Dendritic cell treated with granulocyte-macrophage colony-stimulating factor and Interleukin-4, amounts not matched to agents 40 ng/mL and 50 ng/mL, for 4 days (primary cell): ENCODE data around the gene SGTA.

Experiments used
- H3K27ac Mint-ChIP-seq: one replicate; pipeline ENCODE4 v1.8.0; 2022; ENCODE audit warnings: mild to moderate bottlenecking, mixed read lengths
- H3K27me3 Mint-ChIP-seq: one replicate; pipeline ENCODE4 v1.8.0; 2022; ENCODE audit warnings: mild to moderate bottlenecking, mixed read lengths
- H3K36me3 Mint-ChIP-seq: one replicate; pipeline ENCODE4 v1.8.0; 2022; ENCODE audit warnings: low read depth, mixed read lengths
- H3K4me1 Mint-ChIP-seq: one replicate; pipeline ENCODE4 v1.8.0; 2022; ENCODE audit warnings: low read depth, mixed read lengths
- H3K4me3 Mint-ChIP-seq: one replicate; pipeline ENCODE4 v1.8.0; 2022; ENCODE audit warnings: mild to moderate bottlenecking, moderate library complexity, mixed read lengths
- H3K9me3 Mint-ChIP-seq: one replicate; pipeline ENCODE4 v1.8.0; 2022; ENCODE audit warnings: mixed read lengths
- intact Hi-C: fragments of 100-400 bp; cut with micrococcal nuclease; formaldehyde crosslinking; loops from one replicate; pipeline ENCODE4 v1.15.0; 2022

SGTA gene

GRCh38 chr19:2813235-2814160 is 30.4 kb upstream of the SGTA start:
- H3K27ac Mint-ChIP-seq = no peak overlapping the region
- peaks cover 3% of the 10 kb centered on the region for H3K4me1 Mint-ChIP-seq
- H3K9me3 Mint-ChIP-seq = no peaks in the 10 kb centered on the region
- intact Hi-C loops = no loop called here
- peaks cover 62% of the 10 kb centered on the region for H3K36me3 Mint-ChIP-seq
- H3K27me3 Mint-ChIP-seq = no peaks in the 10 kb centered on the region
- H3K4me3 Mint-ChIP-seq = no peak overlapping the region

GRCh38 chr19:2812414-2813234 is 29.6 kb upstream of the SGTA start:
- intact Hi-C loops = no loop called here
- no peaks in the 10 kb centered on the region for H3K27me3 Mint-ChIP-seq
- no peak overlapping the region for H3K4me3 Mint-ChIP-seq
- H3K4me1 Mint-ChIP-seq = no peaks in the 10 kb centered on the region
- H3K27ac Mint-ChIP-seq = no peak overlapping the region
- no peaks in the 10 kb centered on the region for H3K9me3 Mint-ChIP-seq
- peaks cover 70% of the 10 kb centered on the region for H3K36me3 Mint-ChIP-seq

GRCh38 chr19:2811735-2812413 is 28.8 kb upstream of the SGTA start:
- Mint-ChIP-seq H3K36me3 (peaks cover 78% of the 10 kb centered on the region), H3K27ac (no peak overlapping the region), H3K4me3 (no peak overlapping the region), H3K4me1 (no peaks in the 10 kb centered on the region), H3K9me3 (no peaks in the 10 kb centered on the region), H3K27me3 (no peaks in the 10 kb centered on the region)
- intact Hi-C loops = no loop called here

- peaks cover 84% of the 10 kb centered on the region for H3K36me3 Mint-ChIP-seq
- intact Hi-C loops = no loop called here
- no peaks in the 10 kb centered on the region for H3K27me3 Mint-ChIP-seq
- H3K4me1 Mint-ChIP-seq = no peaks in the 10 kb centered on the region
- no peaks in the 10 kb centered on the region for H3K9me3 Mint-ChIP-seq
- no peak overlapping the region for H3K27ac Mint-ChIP-seq
- H3K4me3 Mint-ChIP-seq = no peak overlapping the region
Observed at GRCh38 chr19:2811221-2811722, 28.2 kb upstream of the SGTA start.

GRCh38 chr19:2810141-2811091 is 27.3 kb upstream of the SGTA start:
- H3K27me3 Mint-ChIP-seq = no peaks in the 10 kb centered on the region

GRCh38 chr19:2809387-2810140 is 26.5 kb upstream of the SGTA start:
- no peaks in the 10 kb centered on the region for H3K9me3 Mint-ChIP-seq
- peaks cover 96% of the 10 kb centered on the region for H3K36me3 Mint-ChIP-seq
- intact Hi-C loops = no loop called here
- no peak overlapping the region for H3K27ac Mint-ChIP-seq
- H3K27me3 Mint-ChIP-seq = no peaks in the 10 kb centered on the region
- no peaks in the 10 kb centered on the region for H3K4me1 Mint-ChIP-seq
- H3K4me3 Mint-ChIP-seq = no peak overlapping the region

More at GRCh38 chr19:2810141-2811091, 27.3 kb upstream of the SGTA start:
- intact Hi-C loops = no loop called here
- no peak overlapping the region for H3K27ac Mint-ChIP-seq
- H3K4me1 Mint-ChIP-seq = no peaks in the 10 kb centered on the region
- no peaks in the 10 kb centered on the region for H3K9me3 Mint-ChIP-seq
- peaks cover 89% of the 10 kb centered on the region for H3K36me3 Mint-ChIP-seq
- H3K4me3 Mint-ChIP-seq = no peak overlapping the region

- H3K27ac Mint-ChIP-seq = no peak overlapping the region
- H3K4me1 Mint-ChIP-seq = no peaks in the 10 kb centered on the region
- H3K4me3 Mint-ChIP-seq = no peak overlapping the region
- no peaks in the 10 kb centered on the region for H3K27me3 Mint-ChIP-seq
- intact Hi-C loops = no loop called here
- peaks cover 96% of the 10 kb centered on the region for H3K36me3 Mint-ChIP-seq
- H3K9me3 Mint-ChIP-seq = no peaks in the 10 kb centered on the region
Observed at GRCh38 chr19:2808129-2808941, 25.3 kb upstream of the SGTA start.

- Mint-ChIP-seq H3K36me3 (peaks cover 96% of the 10 kb centered on the region), H3K4me3 (no peak overlapping the region), H3K27me3 (no peaks in the 10 kb centered on the region), H3K4me1 (no peaks in the 10 kb centered on the region), H3K9me3 (no peaks in the 10 kb centered on the region), H3K27ac (no peak overlapping the region)
- intact Hi-C loops = no loop called here
Observed at GRCh38 chr19:2807379-2808128, 24.5 kb upstream of the SGTA start.

GRCh38 chr19:2806736-2807378 is 23.8 kb upstream of the SGTA start:
- Mint-ChIP-seq H3K4me1 (no peaks in the 10 kb centered on the region), H3K36me3 (peaks cover 96% of the 10 kb centered on the region), H3K27ac (no peak overlapping the region), H3K9me3 (no peaks in the 10 kb centered on the region), H3K4me3 (no peak overlapping the region), H3K27me3 (no peaks in the 10 kb centered on the region)
- intact Hi-C loops = no loop called here

- Mint-ChIP-seq H3K27me3 (no peaks in the 10 kb centered on the region), H3K4me1 (no peaks in the 10 kb centered on the region), H3K36me3 (peaks cover 96% of the 10 kb centered on the region), H3K27ac (no peak overlapping the region), H3K4me3 (no peak overlapping the region), H3K9me3 (no peaks in the 10 kb centered on the region)
- intact Hi-C loops = no loop called here
Observed at GRCh38 chr19:2805991-2806649, 23.0 kb upstream of the SGTA start.
